ENCODE results near the gene LRRC23.
A peak's percentile ranks its signal among the peaks of the same experiment; 100 is the strongest.

The LRRC23 gene

GRCh38 chr12:6929466-6930452, 25.1 kb downstream of the LRRC23 start:
- H3K4me3 ChIP-seq (IDR thresholded peaks at IDR 0.05; ENCODE audit: insufficient read depth, low read depth, low read length) = no peak overlapping the region
- H3K79me2 ChIP-seq (ENCODE audit: insufficient read depth, low read depth) = peaks cover 20% of the 10 kb centered on the region; the same call in 1 of the 2 replicates
- TF ChIP-seq CTCF (conservative IDR thresholded peaks at IDR 0.05; ENCODE audit: low read depth, low read length) = no peak
- peak overlapping the region; percentile 78 for H3K4me2 ChIP-seq
- no peak overlapping the region for H3K27ac ChIP-seq
- H3K4me1 ChIP-seq (ENCODE audit: low read depth, poor library complexity, severe bottlenecking) = peaks cover 31% of the 10 kb centered on the region
- no peaks in the 10 kb centered on the region for H3K27me3 ChIP-seq (ENCODE audit: insufficient read depth, low read depth)
- H3K9ac ChIP-seq = no peak overlapping the region
- no peaks in the 10 kb centered on the region for H3K36me3 ChIP-seq (ENCODE audit: insufficient read depth)
- H4K20me1 ChIP-seq (ENCODE audit: insufficient read depth) = no peaks in the 10 kb centered on the region
- H2AFZ ChIP-seq (ENCODE audit: low read depth) = no peak overlapping the region

GRCh38 chr12:6932766-6933165, 28.1 kb downstream of the LRRC23 start:
- Histone ChIP-seq H3K4me1 (ENCODE audit: low read depth, poor library complexity, severe bottlenecking) (peaks cover 15% of the 10 kb centered on the region), H3K36me3 (ENCODE audit: insufficient read depth) (no peaks in the 10 kb centered on the region), H4K20me1 (ENCODE audit: insufficient read depth) (no peaks in the 10 kb centered on the region), H3K27me3 (ENCODE audit: insufficient read depth, low read depth) (no peaks in the 10 kb centered on the region), H3K27ac (no peak overlapping the region), H2AFZ (ENCODE audit: low read depth) (no peak overlapping the region), H3K79me2 (ENCODE audit: insufficient read depth, low read depth) (peaks cover 20% of the 10 kb centered on the region; the same call in 1 of the 2 replicates), H3K9ac (no peak overlapping the region), H3K4me2 (no peak overlapping the region), H3K4me3 (IDR thresholded peaks at IDR 0.05; ENCODE audit: insufficient read depth, low read depth, low read length) (no peak overlapping the region)
- no peak for TF ChIP-seq CTCF (conservative IDR thresholded peaks at IDR 0.05; ENCODE audit: low read depth, low read length)

GRCh38 chr12:6934110-6934509, 29.5 kb downstream of the LRRC23 start:
- Histone ChIP-seq H4K20me1 (ENCODE audit: insufficient read depth) (no peaks in the 10 kb centered on the region), H3K27ac (no peak overlapping the region), H3K27me3 (ENCODE audit: insufficient read depth, low read depth) (no peaks in the 10 kb centered on the region), H2AFZ (ENCODE audit: low read depth) (no peak overlapping the region), H3K79me2 (ENCODE audit: insufficient read depth, low read depth) (peaks cover 12% of the 10 kb centered on the region; the same call in 1 of the 2 replicates), H3K4me3 (IDR thresholded peaks at IDR 0.05; ENCODE audit: insufficient read depth, low read depth, low read length) (no peak overlapping the region), H3K4me1 (ENCODE audit: low read depth, poor library complexity, severe bottlenecking) (peaks cover 16% of the 10 kb centered on the region), H3K36me3 (ENCODE audit: insufficient read depth) (no peaks in the 10 kb centered on the region), H3K4me2 (no peak overlapping the region), H3K9ac (no peak overlapping the region)
- no peak for TF ChIP-seq CTCF (conservative IDR thresholded peaks at IDR 0.05; ENCODE audit: low read depth, low read length)

GRCh38 chr12:6935371-6936193, 31.0 kb downstream of the LRRC23 start:
- Histone ChIP-seq H3K9ac (no peak overlapping the region), H3K79me2 (ENCODE audit: insufficient read depth, low read depth) (no peaks in the 10 kb centered on the region; the same call in 1 of the 2 replicates), H3K27ac (no peak overlapping the region), H3K4me2 (no peak overlapping the region), H3K4me3 (IDR thresholded peaks at IDR 0.05; ENCODE audit: insufficient read depth, low read depth, low read length) (no peak overlapping the region), H4K20me1 (ENCODE audit: insufficient read depth) (no peaks in the 10 kb centered on the region), H3K27me3 (ENCODE audit: insufficient read depth, low read depth) (no peaks in the 10 kb centered on the region), H2AFZ (ENCODE audit: low read depth) (no peak overlapping the region), H3K4me1 (ENCODE audit: low read depth, poor library complexity, severe bottlenecking) (peaks cover 6% of the 10 kb centered on the region), H3K36me3 (ENCODE audit: insufficient read depth) (no peaks in the 10 kb centered on the region)
- no peak for TF ChIP-seq CTCF (conservative IDR thresholded peaks at IDR 0.05; ENCODE audit: low read depth, low read length)
